ENCODE measurements around the gene GNAI1.

The GNAI1 gene

GRCh38 chr7:80257756-80258155 is 123.1 kb downstream of the GNAI1 start:
- no peak for DNase-seq

DNA sequence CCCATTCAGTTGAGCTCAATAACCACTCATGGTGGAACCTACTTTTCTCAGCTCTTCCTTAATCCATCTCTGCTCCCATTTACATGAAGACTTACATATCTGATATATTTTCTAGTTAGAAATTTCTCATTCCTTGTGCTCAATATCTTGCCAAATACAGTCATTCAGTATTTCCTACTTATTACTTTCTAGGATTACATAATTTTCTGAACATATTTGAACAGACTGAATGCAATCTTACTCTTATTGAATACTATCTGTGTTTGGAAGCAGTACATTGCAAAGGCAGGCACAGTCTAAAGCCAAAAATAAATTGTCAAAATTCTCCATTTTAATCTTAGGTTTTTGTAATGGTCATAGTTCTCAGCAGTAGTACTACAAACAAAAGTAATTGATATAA is 126.0 kb downstream of the GNAI1 start:
- no peak for DNase-seq

DNA sequence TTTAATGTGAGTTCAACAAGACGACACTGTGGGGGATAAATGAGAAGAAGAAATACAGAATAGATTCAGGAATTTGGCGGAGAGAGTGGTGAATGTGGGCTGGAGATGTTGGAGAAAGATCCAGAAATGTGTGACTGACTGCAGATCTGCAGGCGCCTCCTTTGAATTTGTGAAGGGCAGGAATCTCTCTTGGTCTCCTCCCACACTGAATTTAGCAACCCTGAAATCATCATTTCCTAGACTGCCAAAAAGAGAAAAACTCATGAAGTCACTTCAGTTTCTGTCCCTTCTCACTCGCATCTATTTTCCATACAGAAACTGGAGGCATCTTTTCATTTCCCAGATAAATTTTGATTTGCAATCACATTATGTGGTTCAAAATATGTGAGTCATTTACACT is 128.7 kb downstream of the GNAI1 start:
- no peak for DNase-seq

GRCh38 chr7:80263821-80264220 is 129.2 kb downstream of the GNAI1 start:
- no peak for DNase-seq

DNA sequence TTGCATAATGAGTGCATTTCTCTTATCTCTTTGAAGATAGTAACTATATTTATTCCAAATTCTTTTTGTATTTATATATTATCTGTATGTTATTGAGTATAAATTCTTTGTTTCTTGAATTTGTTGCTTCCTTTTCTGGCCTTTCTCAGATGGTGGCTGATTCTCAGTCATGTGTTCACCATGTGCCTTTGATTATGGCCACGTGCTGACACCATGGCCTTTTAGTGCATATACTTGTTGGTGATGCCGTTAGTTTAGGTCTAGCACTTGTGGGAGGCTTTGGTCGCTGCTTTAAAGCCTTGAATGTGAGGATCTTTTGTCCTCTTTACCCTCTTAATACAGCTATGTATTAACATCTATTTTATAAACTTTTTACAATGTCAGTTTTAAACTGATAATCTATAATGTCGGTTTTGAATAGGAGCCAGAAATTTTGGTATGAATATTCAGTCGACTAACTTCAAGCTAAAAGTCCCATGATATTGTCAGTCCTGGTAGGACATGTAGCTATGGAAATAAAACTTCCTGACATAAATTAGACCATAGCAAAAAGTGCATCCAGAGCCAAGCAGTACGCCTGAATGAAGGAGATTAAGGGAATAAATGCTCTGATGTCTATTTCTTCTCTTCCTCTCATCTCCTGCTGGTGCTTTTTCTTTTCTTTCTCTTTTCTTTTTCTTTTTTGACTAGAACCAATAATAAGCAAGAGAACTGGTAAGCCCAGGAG is 130.3 kb downstream of the GNAI1 start:
- DNase-seq, result no peak

DNA sequence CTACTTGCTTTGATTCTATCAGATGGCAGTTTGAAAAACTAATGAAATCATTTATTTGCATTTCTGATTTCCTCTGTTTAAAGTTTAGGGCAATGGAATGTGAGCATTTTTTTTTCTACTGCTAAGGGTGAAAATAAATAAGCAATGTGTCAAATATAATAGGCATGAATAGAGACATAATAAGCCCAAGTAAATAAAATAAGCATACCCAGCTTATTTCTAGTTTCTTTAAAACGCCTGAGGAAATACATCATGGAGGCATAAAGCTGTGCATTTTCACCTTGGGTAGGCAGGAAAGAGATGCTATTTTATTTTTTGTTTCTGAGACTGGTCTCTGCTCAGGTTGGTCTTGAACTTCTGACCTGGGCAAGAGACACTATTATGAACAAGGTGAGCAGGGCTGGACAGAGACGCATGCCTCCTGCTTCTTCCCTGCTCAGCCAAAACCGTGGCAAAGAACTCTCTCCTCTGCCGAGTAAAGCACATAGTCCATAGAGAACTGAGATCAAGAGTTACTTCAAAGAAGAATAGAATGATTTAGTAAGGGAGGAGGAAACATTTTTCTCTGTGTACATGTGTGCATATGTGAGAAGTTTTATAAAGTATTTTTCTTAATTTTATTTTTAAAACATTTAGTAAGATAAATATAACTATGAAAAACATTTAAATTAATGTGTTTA is 138.1 kb downstream of the GNAI1 start:
- DNase-seq, result no peak

- no peak for DNase-seq
Observed at GRCh38 chr7:80273327-80273726, 138.7 kb downstream of the GNAI1 start.

GRCh38 chr7:80275192-80275605 is 140.6 kb downstream of the GNAI1 start:
- no peak for DNase-seq
